Prostate gland (tissue), 2 donors: ENCODE data around the gene ULK4.

Experiments used
- POLR2A ChIP-seq: fragments of 450-650 bp; IDR thresholded peaks from one replicate; pipeline ENCODE4 v1.6.1; 2016; ENCODE audit warnings: antibody characterized with exemption, mild to moderate bottlenecking
- POLR2AphosphoS5 ChIP-seq: sonication (generic); formaldehyde crosslinking; IDR thresholded peaks from one replicate; pipeline ENCODE4 v1.6.1; 2017; ENCODE audit warnings: antibody characterized with exemption
- TF ChIP-seq, protein P1 (sequence below), 4 experiments: fragments of 200-600 bp in 2 of 4; fragments of 450-650 bp in 2 of 4; sonication (generic) in 2 of 4; IDR thresholded peaks; 1 replicate in 3 of 4; 2 replicates in 1 of 4; pipeline ENCODE4 v1.5.1; 2016 to 2019; ENCODE audit warnings: antibody characterized with exemption in 4 of 4, mild to moderate bottlenecking in 2 of 4, moderate library complexity in 2 of 4

DNA sequence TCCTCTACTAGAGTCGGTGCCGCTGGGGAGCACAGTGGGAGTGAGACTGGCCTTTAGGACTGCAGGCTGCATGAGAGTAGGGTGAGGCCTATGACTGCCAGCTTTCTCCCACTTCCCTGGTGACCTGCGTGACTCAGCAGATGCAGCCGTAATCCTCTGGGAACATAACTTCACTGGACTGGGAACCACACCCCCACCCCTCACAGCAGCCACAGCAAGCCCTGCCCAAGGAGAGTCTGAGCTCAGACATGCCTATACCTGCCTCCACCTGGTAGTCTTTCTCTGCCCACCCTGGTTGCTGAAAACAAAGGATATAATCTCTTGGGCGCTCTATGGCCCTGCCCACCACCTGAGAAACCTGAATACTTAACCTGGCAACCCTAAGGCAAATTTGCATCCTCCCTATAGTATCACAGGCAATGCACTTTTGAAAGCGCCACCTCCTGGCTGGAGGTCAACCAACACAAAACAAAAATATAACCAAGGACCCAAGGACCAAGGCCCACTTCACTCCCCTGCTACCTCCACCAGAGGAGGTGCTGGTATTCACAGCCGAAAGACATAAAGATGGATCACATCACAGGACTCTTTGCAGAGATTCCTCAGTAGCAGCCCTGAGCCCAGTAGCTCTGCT is 453.7 kb downstream of the ULK4 start:
- TF ChIP-seq POLR2AphosphoS5, result no peak
- TF ChIP-seq POLR2A, result no peak
- TF ChIP-seq, protein P1, sequence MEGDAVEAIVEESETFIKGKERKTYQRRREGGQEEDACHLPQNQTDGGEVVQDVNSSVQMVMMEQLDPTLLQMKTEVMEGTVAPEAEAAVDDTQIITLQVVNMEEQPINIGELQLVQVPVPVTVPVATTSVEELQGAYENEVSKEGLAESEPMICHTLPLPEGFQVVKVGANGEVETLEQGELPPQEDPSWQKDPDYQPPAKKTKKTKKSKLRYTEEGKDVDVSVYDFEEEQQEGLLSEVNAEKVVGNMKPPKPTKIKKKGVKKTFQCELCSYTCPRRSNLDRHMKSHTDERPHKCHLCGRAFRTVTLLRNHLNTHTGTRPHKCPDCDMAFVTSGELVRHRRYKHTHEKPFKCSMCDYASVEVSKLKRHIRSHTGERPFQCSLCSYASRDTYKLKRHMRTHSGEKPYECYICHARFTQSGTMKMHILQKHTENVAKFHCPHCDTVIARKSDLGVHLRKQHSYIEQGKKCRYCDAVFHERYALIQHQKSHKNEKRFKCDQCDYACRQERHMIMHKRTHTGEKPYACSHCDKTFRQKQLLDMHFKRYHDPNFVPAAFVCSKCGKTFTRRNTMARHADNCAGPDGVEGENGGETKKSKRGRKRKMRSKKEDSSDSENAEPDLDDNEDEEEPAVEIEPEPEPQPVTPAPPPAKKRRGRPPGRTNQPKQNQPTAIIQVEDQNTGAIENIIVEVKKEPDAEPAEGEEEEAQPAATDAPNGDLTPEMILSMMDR (IDR thresholded peaks at IDR 0.05), result no peak
